ENCODE data around the gene TBXAS1.

GRCh38 chr7:140026935-140027334, 197.9 kb downstream of the TBXAS1 start:
- TF ChIP-seq PBX3 (CRISPR knock-in tag; IDR thresholded peaks at IDR 0.05) (no peak), GLIS1 (tag by site-specific recombination; IDR thresholded peaks at IDR 0.05) (no peak), REST (tag by site-specific recombination; IDR thresholded peaks at IDR 0.05) (no peak), ZNF274 (IDR thresholded peaks at IDR 0.05; ENCODE audit: low read length) (no peak), ZNF274 (tag by site-specific recombination; IDR thresholded peaks at IDR 0.05; ENCODE audit: borderline replicate concordance) (no peak), ZNF521 (tag by site-specific recombination; IDR thresholded peaks at IDR 0.05) (no peak), ZNF24 (tag by site-specific recombination; IDR thresholded peaks at IDR 0.05) (no peak), ZNF280C (tag by site-specific recombination; IDR thresholded peaks at IDR 0.05) (no peak)
- TF ChIP-seq, protein P1, sequence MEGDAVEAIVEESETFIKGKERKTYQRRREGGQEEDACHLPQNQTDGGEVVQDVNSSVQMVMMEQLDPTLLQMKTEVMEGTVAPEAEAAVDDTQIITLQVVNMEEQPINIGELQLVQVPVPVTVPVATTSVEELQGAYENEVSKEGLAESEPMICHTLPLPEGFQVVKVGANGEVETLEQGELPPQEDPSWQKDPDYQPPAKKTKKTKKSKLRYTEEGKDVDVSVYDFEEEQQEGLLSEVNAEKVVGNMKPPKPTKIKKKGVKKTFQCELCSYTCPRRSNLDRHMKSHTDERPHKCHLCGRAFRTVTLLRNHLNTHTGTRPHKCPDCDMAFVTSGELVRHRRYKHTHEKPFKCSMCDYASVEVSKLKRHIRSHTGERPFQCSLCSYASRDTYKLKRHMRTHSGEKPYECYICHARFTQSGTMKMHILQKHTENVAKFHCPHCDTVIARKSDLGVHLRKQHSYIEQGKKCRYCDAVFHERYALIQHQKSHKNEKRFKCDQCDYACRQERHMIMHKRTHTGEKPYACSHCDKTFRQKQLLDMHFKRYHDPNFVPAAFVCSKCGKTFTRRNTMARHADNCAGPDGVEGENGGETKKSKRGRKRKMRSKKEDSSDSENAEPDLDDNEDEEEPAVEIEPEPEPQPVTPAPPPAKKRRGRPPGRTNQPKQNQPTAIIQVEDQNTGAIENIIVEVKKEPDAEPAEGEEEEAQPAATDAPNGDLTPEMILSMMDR (tag by site-specific recombination; IDR thresholded peaks at IDR 0.05), result no peak
